Peyer's patch (tissue), 4 donors: ENCODE measurements around the gene SORL1.
"Not testable (repeated sequence)": the region's sequence is repeated elsewhere in the genome, so short reads cannot be mapped to it uniquely, and the experiment has no call there.

Experiments used
- CTCF ChIP-seq, 6 experiments: fragments of 450-650 bp in 4 of 6; fragments of 200-600 bp in 2 of 6; sonication (generic) in 1 of 6; IDR thresholded peaks; one replicate each; pipeline ENCODE4 v1.5.1; 2017 to 2019; ENCODE audit warnings: antibody characterized with exemption in 6 of 6, mild to moderate bottlenecking in 3 of 6, moderate library complexity in 1 of 6
- POLR2A ChIP-seq, 2 donors: fragments of 450-650 bp; IDR thresholded peaks; one replicate each; pipeline ENCODE4 v1.5.1; 2017; ENCODE audit warnings: antibody characterized with exemption in 2 of 2, mild to moderate bottlenecking in 2 of 2, moderate library complexity in 2 of 2

- not testable (repeated sequence) for TF ChIP-seq CTCF, POLR2A (IDR thresholded peaks at IDR 0.05)
Observed at GRCh38 chr11:121569332-121570299, 117.5 kb downstream of the SORL1 start.
